Activated CD4-positive, alpha-beta T cell treated with anti-CD3 and anti-CD28 coated beads, Interleukin-2, amount 50 U/mL, for 24 hours (primary cell): ENCODE data around the gene PUS1.
"Not testable (repeated sequence)": the region's sequence is repeated elsewhere in the genome, so short reads cannot be mapped to it uniquely, and the experiment has no call there.

Experiments
- DNase-seq, 2 donors: peaks; one replicate each; pipeline ENCODE4 v3.0.0-alpha.2; 2020; ENCODE audit warnings: low read depth in 1 of 2, low spot score in 1 of 2

Gene PUS1

DNA sequence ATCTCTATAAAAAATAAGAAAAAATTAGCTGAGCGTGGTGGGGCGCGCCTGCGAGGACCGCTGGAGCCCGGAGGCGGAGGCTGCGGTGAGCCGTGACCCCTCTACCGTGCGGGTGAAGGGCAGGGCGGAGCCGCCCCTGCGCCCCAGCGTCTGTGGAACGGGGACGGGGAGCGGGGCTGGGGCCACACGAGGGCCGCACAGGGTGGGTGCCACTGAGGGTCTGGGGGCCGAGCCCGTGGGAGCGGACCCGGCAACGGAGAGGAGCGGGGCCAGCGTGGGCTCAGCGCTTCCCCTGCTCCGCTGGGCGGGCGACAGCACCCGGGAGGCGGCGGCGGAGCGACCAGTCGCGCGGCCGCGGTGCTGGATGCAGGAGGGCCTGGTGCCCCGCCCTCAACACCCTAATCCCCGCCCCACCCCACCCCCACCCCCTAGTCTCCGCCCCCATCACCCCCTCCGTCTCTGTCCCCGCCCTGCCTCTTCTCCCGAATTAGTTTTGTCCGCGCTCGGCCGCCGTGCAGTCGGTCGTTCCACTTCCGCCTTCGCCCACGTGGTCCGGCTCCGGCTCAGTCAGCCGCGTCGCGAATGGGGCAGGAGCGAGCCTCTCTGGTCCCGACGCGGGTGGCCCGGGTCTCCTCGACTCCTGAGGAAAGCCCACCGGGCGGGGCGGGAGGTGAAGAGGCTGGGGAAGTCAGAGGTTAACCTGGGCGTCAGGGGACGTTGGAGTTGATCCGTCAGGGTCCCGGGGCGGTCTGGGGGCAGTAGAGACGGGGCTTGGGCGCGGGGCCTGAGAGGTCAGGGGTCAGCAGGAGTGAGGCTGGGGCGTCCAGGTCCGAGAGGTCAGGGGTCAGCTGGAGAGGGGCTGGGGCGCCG lies at the start of gene PUS1:
Gene PUS1 (plus strand): TSS at position 566 of the 870 bp plus-strand sequence. CDS start 447 bp downstream, outside the sequence.
- peak; percentile 82 to 92 for DNase-seq

GRCh38 chr12:131882804-131883520 lies 46.1 kb upstream of the PUS1 start:
- DNase-seq: no peak

DNA sequence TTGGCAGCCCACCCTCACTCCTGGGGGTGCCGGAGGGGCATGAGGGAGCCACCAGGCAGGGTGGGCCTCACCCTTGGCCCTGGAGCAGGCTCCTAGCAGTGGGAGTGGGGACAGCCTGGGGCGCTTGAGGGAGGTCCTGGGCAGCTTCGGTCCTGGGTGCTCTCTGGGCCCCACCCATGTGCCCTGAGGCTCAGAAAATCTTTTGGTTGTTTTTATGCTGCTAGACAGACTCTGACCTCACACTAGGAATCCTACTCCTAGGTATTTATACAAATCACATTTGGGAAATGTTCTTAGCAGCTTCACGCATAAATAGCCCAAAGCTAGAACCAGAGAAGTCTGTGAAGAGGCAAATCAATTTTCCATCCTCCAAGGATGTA lies 45.6 kb upstream of the PUS1 start:
- no peak for DNase-seq

DNA sequence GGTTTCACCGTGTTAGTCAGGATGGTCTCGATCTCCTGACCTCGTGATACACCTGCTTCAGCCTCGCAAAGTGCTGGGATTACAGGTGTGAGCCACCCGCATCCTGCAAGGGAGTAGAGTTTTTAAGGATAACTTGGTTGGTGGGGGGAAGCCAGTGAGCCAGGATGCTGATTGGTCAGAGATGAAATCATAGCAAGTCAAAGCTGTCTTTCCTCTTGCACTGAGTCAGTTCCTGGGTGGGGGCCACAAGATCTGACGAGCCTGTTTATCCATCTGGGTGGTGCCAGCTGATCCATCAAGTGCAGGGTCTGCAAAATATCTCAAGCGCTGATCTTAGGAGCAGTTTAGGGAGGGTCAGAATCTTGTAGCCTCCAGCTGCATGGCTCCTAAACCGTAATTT lies 44.0 kb upstream of the PUS1 start:
- not testable (repeated sequence) for DNase-seq

GRCh38 chr12:131885543-131886057 lies 43.5 kb upstream of the PUS1 start:
- DNase-seq: no peak

DNA sequence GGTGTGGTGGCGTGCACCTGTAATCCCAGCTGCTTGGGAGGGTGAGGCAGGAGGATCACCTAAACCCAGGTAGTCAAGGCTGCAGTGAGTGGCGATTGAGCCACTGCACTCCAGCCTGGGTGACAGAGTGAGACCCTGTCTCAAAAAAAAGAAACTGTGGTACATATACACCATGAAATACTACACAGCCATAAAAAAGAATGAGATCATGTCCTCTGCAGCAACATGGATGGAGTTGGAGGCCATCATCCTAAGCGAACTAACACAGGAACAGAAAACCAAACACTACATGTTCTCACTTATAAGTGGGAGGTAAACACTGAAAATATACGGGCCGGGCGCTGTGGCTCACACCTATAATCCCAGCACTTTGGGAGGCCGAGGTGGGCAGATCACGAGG lies 37.4 kb upstream of the PUS1 start:
- DNase-seq: not testable (repeated sequence)

- DNase-seq: no peak
These were observed 36.1 kb upstream of the PUS1 start for GRCh38 chr12:131892711-131893604.

DNA sequence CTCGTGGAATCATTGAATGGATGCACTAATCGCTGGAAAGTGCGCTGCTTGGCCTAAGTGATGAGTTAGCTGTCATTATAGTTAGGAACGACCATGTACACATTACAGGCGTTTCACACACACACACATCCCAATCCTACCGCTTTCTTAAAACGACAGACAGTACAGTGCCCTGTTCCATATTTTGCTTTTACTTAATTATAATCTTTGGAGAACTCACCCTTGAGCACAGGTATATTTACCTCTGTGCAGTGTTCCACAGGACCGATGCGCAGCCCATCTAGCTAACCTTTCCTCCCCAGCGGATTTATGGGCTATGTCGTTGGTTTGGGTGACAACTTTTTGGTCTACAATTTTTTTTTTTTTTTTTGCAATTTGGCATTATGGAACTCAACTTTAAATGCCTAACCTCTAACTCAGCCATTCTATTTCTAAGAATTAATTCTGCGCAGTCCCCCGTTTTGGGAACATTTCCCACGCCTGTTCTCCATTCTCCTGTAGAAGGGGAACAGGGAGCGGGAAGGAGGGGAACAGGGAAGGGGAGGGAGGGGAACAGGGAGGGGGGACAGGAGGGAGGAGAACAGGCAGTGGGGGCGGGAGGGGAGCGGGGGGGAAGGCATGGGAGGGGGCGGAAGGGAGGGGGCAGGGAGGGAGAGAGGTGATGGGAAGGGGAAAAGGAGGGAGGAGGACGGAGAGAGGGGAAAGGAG lies 35.3 kb upstream of the PUS1 start:
- DNase-seq: no peak

GRCh38 chr12:131894313-131894860 lies 34.7 kb upstream of the PUS1 start, which contains the start of gene ULK1:
ULK1 (plus strand) TSS chr12:131894622; CDS start chr12:131895002, 380 bp downstream.
- peak; percentile 85 to 90 for DNase-seq

- no peak for DNase-seq
These were observed 34.0 kb upstream of the PUS1 start for GRCh38 chr12:131894981-131895639.

DNA sequence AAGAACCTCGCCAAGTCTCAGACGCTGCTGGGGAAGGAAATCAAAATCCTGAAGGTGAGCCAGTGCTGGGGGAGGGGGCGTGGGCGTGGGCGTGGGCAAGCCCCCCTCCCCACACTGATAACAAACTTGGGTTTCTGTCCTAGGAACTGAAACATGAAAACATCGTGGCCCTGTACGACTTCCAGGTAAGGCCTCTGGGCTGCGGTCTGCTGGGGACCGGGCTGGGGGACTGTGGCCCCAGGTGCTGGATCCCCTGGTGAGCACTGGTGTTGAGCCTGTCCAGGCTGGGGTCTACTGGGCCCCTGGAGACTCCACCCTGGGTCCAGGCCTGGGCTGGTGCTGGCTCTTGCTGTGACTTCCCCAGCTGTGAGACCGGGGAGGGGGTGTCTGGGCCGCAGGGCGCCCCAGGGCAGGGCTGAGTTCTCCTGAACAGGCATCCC lies 33.4 kb upstream of the PUS1 start:
- DNase-seq: no peak

DNA sequence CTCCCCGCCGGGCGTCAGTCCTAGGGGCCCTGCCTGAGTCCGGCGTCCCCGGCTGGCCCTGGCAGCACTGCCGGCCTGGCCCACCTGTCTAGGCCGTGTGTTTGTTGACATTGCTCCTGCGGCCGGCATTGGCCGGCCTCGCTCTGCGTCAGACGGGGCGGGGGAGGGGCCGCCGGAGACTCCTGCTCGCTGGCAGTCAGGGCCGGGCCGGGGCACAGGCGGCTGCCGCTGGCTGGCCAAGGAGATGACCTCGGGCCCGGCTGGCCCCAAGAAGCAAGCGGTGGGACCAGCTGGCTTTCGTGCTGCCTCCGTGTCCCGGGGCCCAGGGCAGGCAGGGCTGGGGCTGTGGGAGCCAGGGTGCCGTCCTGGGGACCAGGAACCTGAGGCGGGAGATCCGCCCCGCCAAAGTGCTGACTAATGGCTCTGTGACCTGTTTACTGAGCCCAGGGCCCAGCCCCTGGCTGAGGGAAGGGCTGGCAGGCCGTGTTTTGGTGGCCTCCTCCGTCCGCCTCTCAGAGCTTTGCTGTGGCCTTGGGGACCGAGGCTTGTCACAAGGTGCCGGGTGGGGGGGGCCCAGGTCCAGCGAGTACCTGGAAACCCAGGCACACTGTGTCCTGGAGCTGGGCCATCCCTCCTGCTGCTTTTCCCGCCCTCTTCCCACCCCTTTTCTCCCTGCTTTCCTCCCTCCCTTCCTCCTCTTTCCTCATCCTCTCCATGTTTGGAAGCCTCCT lies 32.8 kb upstream of the PUS1 start:
- DNase-seq: peak; percentile 38 to 44

GRCh38 chr12:131896811-131897270 lies 32.2 kb upstream of the PUS1 start:
- DNase-seq: no peak

DNA sequence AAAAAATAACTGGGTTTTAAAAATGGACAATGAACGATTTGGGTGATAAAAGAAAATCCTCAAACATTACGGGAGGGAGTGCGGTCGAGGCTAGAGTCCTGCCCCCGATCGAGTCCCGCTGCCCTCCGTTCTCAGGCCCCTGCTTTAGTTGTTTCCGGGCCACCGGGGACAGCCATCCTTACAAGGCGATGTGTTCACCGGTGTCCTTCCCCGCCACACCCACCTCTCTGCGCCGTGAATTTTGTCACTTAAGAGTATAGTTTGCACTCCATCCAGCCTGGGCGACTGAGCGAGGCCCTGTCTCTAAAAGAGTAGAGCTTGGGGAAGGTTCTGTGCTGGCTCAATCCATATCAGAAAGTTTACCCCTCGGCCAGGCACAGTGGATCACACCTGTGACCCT lies 31.8 kb upstream of the PUS1 start:
- no peak for DNase-seq

- DNase-seq: no peak
These were observed 31.2 kb upstream of the PUS1 start for GRCh38 chr12:131897875-131898274.

DNA sequence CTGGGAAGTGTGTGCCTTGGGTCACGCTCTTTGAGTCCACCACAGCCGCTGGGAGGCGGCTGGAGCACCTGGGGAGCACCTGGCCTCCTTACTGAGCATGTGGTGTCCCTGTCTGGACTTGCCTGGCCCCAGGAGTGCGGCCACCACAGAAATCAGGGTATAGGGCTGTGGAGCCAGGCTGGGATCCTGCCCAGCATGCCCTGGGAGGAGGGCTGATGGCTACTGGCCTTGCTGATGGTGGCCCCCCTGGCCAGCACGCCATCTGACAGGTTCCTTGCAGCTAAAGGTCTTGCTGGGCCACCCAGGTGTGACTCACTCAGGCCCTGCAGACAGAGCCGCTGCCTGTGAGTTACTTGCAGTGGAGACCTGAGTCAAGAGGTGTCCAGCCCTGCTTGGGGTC lies 28.7 kb upstream of the PUS1 start:
- DNase-seq: no peak

DNA sequence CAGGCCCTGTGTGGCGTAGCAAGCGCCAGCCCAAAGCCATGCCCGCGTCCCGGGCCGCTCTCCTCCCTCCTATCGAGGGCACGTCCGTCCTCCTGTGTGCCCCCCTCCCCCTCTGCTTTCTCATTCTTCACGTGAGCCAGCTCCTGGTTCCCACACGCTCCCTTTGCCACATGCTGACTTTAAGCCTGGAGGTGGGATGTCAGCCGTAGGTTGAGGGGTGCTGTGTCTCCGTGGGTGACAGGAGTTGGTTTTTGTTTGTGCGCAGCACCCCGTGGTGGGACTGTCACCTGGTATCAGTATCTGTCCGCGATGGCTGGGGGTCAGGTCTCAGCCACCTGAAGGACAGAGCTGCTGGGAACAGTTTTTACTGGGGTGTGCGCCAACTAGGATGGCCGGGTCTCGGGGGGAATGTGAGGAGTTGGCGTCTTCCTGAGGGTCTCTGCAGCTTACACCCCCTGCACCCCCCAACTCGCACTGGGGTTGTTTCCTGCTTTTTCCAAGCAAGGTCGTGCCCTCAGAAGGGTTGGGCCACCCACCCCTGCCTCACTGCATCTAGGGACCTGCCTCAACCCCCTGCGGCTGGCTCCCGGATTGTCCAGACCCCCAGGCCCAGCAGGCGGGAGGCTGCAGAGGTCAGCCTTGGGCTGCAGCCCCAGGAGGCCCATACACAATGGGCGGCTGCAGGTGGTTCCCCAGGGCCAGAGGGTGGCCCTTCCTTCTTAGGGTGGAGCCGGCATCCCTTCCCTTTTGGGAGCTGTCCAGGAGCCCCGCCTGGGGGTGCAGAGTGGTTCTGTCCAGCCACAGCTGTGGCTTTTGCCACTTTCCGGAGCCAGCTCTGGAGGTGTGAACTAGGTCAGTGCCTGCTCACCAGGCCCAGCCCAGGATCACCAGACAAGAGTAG lies 27.4 kb upstream of the PUS1 start:
- no peak for DNase-seq
